Fibroblast of skin of abdomen (primary cell): ENCODE results near the gene SHC2.

ENCODE experiments used
- DNase-seq: peaks from one replicate; pipeline ENCODE4 v3.0.0-alpha.2; 2013

Gene SHC2

DNA sequence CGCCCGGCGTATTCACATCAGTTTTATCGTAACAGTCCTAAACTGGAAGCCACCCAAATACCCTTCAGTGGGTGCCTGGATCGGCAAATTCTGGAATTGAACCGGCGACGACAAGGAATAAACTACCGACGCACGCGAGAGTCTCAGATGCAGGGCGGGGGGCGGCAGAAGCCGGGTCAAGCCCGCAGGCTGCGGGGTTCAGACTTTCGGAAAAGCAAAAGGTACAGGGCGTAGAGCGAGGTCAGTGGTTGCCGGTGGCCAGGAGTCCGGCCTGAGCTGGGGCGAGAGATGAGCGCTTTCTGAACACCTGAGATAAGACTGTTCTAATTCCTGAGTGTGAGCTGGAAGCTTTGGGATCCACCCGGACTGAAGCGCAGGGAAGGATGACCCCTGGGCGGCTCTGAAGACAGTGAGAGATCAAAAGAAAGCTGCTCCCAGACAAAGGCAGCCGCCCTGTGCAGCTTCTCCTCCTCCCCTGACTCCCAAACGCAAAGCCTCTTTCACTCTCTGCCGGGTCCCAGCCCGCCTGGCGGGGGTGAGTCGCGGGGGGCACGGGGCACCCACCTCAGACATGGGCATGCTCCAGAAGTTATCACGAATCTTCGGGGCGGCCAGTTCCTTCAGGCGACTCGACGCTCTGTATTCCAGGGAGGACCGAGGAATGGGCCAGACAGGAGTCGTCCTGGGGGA is 90.0 kb downstream of the SHC2 start:
- DNase-seq, result no peak

GRCh38 chr19:369876-370275 is 91.0 kb downstream of the SHC2 start:
- no peak for DNase-seq

DNA sequence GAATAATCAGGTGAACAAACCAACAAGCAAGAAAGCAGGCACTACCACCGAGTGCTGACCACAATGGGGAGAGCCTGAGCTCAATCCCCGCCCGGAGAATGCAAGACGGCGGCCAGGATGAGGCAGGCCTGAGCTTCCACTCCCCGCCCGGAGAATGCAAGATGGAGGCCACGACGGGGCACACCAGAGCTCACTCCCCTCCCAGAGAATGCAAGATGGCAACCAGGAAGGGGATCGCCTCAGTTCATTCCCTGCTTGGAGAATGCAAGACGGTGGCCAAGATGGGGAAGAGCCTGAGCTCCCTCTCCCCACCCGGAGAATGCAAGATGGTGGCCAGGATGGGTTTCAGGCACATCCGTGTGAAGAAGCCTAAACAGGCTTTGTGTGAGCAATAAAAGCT is 91.6 kb downstream of the SHC2 start:
- DNase-seq, result no peak

DNA sequence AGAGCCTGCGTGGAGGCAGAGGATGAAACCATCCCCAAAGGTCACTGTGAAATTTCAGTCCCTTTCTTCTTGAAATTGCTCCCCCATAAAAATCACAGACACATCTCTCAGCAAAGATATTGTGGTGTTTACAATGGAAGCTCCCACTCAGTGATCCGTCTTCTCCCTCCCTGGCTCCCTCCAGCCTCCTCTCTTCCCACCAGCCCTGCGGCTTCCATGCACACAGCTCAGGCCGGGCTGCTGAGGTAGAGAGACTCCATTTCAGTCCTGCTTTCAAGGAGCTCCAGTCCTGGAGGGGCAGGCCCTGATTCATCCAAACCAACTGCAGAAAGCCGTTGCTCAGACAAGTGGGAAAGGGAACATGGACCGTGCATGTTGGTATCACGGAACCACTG is 92.2 kb downstream of the SHC2 start:
- no peak for DNase-seq

DNA sequence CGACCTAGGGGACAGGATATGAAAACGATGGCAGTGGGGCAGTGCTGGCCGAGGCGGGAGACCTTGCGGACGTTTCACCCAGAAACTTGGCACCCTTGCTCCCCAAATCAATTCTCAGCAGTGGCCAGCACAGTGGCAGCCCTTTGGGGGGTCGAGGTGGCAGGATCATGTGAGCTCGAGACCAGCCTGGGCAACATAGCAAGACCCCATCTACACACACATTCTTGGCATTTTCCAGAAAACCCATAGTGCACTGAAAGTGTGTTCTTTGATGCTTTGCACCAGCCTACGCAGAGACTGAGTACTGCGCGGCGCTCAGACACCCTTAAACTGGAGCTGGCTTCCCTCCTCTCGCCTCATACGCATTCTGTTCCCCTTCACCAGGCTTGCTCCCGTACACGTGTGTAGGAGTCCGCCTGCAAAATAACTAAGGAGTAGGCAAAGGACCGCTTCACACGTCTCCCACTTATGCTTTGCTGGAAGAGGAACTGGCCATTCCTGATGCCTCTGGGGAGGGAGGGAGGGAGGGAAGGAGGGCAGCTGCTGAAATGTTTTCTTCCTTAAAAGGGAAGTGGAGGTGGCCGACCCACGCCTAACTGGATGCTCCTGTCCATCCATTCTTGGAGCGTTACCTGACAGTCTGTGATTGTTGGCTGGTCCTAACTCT is 92.7 kb downstream of the SHC2 start:
- no peak for DNase-seq

GRCh38 chr19:367561-367960 is 93.3 kb downstream of the SHC2 start:
- no peak for DNase-seq

DNA sequence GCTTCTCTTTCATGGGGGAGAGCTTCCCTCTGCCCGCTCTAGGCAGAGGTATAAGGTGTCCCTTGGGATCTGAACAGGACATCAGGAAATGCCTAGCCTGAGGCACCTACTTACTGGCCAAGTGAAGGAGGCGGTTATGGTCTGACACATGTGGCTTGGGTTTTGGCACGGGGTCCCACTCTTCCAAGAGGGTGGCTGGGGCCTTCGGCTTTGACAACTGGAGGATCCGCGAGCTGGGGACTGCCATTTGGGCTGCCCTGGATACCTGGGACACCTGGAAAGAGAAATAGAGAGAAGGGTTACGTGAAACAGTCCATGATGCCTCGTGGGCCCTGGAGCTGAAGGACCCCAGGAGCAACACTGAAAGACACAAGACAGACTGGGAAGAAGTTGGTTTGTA is 93.9 kb downstream of the SHC2 start:
- no peak for DNase-seq
